ENCODE measurements around the gene SERTAD4. TPM values are rescaled to one million over a fixed set of nuclear protein-coding genes. Genes with fewer than 3 reads are reported as not detected.
"Not testable (repeated sequence)": the region's sequence is repeated elsewhere in the genome, so short reads cannot be mapped to it uniquely, and the experiment has no call there.

The SERTAD4 gene
- polyA plus RNA-seq, 3 donors: not detected

GRCh38 chr1:210189426-210189825 is 43.2 kb upstream of the SERTAD4 start:
- no peaks in the 10 kb centered on the region for H3K36me3 ChIP-seq (replicated peaks in 1 of 2; ENCODE audit: control insufficient read depth in 1 of 2, insufficient read depth in 2 of 2, low read length in 2 of 2)
- Mint-ChIP-seq H3K27ac (no peak overlapping the region), H3K4me3 (no peak overlapping the region), H3K4me1 (no peaks in the 10 kb centered on the region), H3K27me3 (ENCODE audit: low read depth in 3 of 3) (no peaks in the 10 kb centered on the region), H3K36me3 (no peaks in the 10 kb centered on the region), H3K9me3 (peaks cover 0 to 2% (median 0%) of the 10 kb centered on the region in 7 donors)
- no peak overlapping the region for H2AFZ ChIP-seq (ENCODE audit: insufficient read depth, low read depth, low read length, poor library complexity, severe bottlenecking)
- no peak for DNase-seq
- no peaks in the 10 kb centered on the region for H3K27me3 ChIP-seq (ENCODE audit: control insufficient read depth in 2 of 2, insufficient read depth in 2 of 2, low read length in 2 of 2)
- H3K4me3 ChIP-seq (replicated peaks in 1 of 3; ENCODE audit: low read depth in 2 of 3, low read length in 3 of 3): no peak overlapping the region
- H3K79me2 ChIP-seq (ENCODE audit: insufficient read depth, low read length): no peaks in the 10 kb centered on the region
- H3K4me1 ChIP-seq (ENCODE audit: control insufficient read depth in 1 of 2, insufficient read depth in 2 of 2, low read length in 2 of 2): no peaks in the 10 kb centered on the region
- 90% methylated on average over 6 of the region's 7 CpGs for WGBS (ENCODE audit: insufficient coverage)
- intact Hi-C loops (cut with micrococcal nuclease): no loop called here
- no peak overlapping the region for H3K4me2 ChIP-seq (replicated peaks; ENCODE audit: extremely low read depth, low read length, poor library complexity, severe bottlenecking)
- H4K20me1 ChIP-seq (ENCODE audit: insufficient read depth, low read length): no peaks in the 10 kb centered on the region
- H3K27ac ChIP-seq (ENCODE audit: low read depth in 1 of 2, low read length in 2 of 2): no peak overlapping the region
- peaks cover 0 to 24% of the 10 kb centered on the region in 2 donors for H3K9me3 ChIP-seq (replicated peaks in 1 of 2; ENCODE audit: control insufficient read depth in 1 of 2, insufficient read depth in 1 of 2, low read length in 2 of 2)
- H3K9ac ChIP-seq (ENCODE audit: insufficient read depth, low read length, poor library complexity, severe bottlenecking): no peak overlapping the region
- no peak for TF ChIP-seq CTCF (IDR thresholded peaks at IDR 0.05)

GRCh38 chr1:210195635-210196160 is 36.9 kb upstream of the SERTAD4 start:
- Mint-ChIP-seq H3K36me3 (no peaks in the 10 kb centered on the region), H3K27me3 (ENCODE audit: low read depth in 3 of 3) (peaks cover 0 to under 1% (median 0%) of the 10 kb centered on the region in 3 donors), H3K9me3 (peaks cover 0 to 14% (median 5%) of the 10 kb centered on the region in 7 donors), H3K4me1 (no peaks in the 10 kb centered on the region), H3K4me3 (no peak overlapping the region), H3K27ac (no peak overlapping the region)
- Histone ChIP-seq H2AFZ (ENCODE audit: insufficient read depth, low read depth, low read length, poor library complexity, severe bottlenecking) (no peak overlapping the region), H3K9me3 (replicated peaks in 1 of 2; ENCODE audit: control insufficient read depth in 1 of 2, insufficient read depth in 1 of 2, low read length in 2 of 2) (peaks cover 10 to 39% of the 10 kb centered on the region in 2 donors), H4K20me1 (ENCODE audit: insufficient read depth, low read length) (no peaks in the 10 kb centered on the region), H3K36me3 (replicated peaks in 1 of 2; ENCODE audit: control insufficient read depth in 1 of 2, insufficient read depth in 2 of 2, low read length in 2 of 2) (no peaks in the 10 kb centered on the region), H3K79me2 (ENCODE audit: insufficient read depth, low read length) (no peaks in the 10 kb centered on the region), H3K27me3 (ENCODE audit: control insufficient read depth in 2 of 2, insufficient read depth in 2 of 2, low read length in 2 of 2) (no peaks in the 10 kb centered on the region), H3K4me1 (ENCODE audit: control insufficient read depth in 1 of 2, insufficient read depth in 2 of 2, low read length in 2 of 2) (no peaks in the 10 kb centered on the region), H3K4me2 (replicated peaks; ENCODE audit: extremely low read depth, low read length, poor library complexity, severe bottlenecking) (no peak overlapping the region), H3K27ac (ENCODE audit: low read depth in 1 of 2, low read length in 2 of 2) (no peak overlapping the region), H3K9ac (ENCODE audit: insufficient read depth, low read length, poor library complexity, severe bottlenecking) (no peak overlapping the region), H3K4me3 (replicated peaks in 1 of 3; ENCODE audit: low read depth in 2 of 3, low read length in 3 of 3) (no peak overlapping the region)
- 87% methylated on average over 3 of the region's 8 CpGs for WGBS (ENCODE audit: insufficient coverage)
- no peak for TF ChIP-seq CTCF (IDR thresholded peaks at IDR 0.05)
- intact Hi-C loops (cut with micrococcal nuclease): no loop called here
- DNase-seq: no peak

DNA sequence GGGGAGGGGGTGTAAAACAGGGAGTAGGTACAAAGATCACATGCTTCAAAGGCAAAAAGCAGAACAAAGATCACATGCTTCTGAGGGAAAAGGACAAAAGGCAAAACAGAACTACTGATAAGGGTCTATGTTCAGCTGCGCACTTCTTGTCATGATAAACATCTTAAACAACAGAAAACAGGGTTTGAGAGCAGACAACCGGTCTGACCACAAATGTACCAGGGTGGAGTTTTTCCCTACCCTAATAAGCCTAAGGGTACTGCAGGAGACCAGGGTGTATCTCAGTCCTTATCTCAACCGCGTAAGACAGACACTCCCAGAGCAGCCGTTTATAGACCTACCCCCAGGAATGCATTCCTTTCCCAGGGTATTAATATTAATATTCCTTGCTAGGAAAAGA is 36.3 kb upstream of the SERTAD4 start:
- H3K4me2 ChIP-seq (replicated peaks; ENCODE audit: extremely low read depth, low read length, poor library complexity, severe bottlenecking); H4K20me1 ChIP-seq (ENCODE audit: insufficient read depth, low read length); DNase-seq; H3K27me3 Mint-ChIP-seq (ENCODE audit: low read depth in 3 of 3); H3K4me1 Mint-ChIP-seq; H3K36me3 Mint-ChIP-seq; H3K27ac ChIP-seq (ENCODE audit: low read depth in 1 of 2, low read length in 2 of 2); H3K4me3 ChIP-seq (replicated peaks in 1 of 3; ENCODE audit: low read depth in 2 of 3, low read length in 3 of 3); H2AFZ ChIP-seq (ENCODE audit: insufficient read depth, low read depth, low read length, poor library complexity, severe bottlenecking); H3K9ac ChIP-seq (ENCODE audit: insufficient read depth, low read length, poor library complexity, severe bottlenecking); H3K79me2 ChIP-seq (ENCODE audit: insufficient read depth, low read length); H3K27ac Mint-ChIP-seq; H3K4me1 ChIP-seq (ENCODE audit: control insufficient read depth in 1 of 2, insufficient read depth in 2 of 2, low read length in 2 of 2); H3K27me3 ChIP-seq (ENCODE audit: control insufficient read depth in 2 of 2, insufficient read depth in 2 of 2, low read length in 2 of 2); intact Hi-C loops (cut with micrococcal nuclease); H3K4me3 Mint-ChIP-seq; H3K36me3 ChIP-seq (replicated peaks in 1 of 2; ENCODE audit: control insufficient read depth in 1 of 2, insufficient read depth in 2 of 2, low read length in 2 of 2): not testable (repeated sequence)
- peaks cover 0 to 14% (median 5%) of the 10 kb centered on the region in 7 donors for H3K9me3 Mint-ChIP-seq
- H3K9me3 ChIP-seq (replicated peaks in 1 of 2; ENCODE audit: control insufficient read depth in 1 of 2, insufficient read depth in 1 of 2, low read length in 2 of 2): peaks cover 10 to 39% of the 10 kb centered on the region in 2 donors
- no CpG with 5 or more reads among the region's 5 CpGs for WGBS (ENCODE audit: insufficient coverage)

Data from CD14-positive monocyte (primary cell).